B cell (primary cell): ENCODE data around the gene SLC19A1. TPM values are rescaled to one million over a fixed set of nuclear protein-coding genes. Genes with fewer than 3 reads are reported as not detected.

Source experiments
- ATAC-seq: fragments of 200-7000 bp; cut with Tn5 transposase; one replicate; pipeline ENCODE4 v1.10.0; 2021; ENCODE audit warnings: low read depth, mild to moderate bottlenecking, moderate number of reproducible peaks, moderate library complexity
- CTCF ChIA-PET: fragments of 350-600 bp; sonication (Branson Sonifier 250); formaldehyde crosslinking; loops from one replicate; lab custom pipeline; 2021; ENCODE audit warnings: antibody characterized with exemption, inconsistent platforms; lab: Charles Lee
- POLR2A ChIA-PET: fragments of 350-600 bp; sonication (Branson Sonifier 250); formaldehyde crosslinking; loops from one replicate; lab custom pipeline; 2021; ENCODE audit warnings: antibody characterized with exemption; lab: Charles Lee
- DNase-seq: peaks from one replicate; pipeline ENCODE4 v3.0.0; 2013
- H2AFZ ChIP-seq: 2 replicates; pipeline ENCODE4 v1.6.1; 2012; ENCODE audit warnings: mild to moderate bottlenecking, low read depth, low read length; ENCODE audit not compliant: insufficient read depth, poor library complexity, severe bottlenecking
- H3K27ac ChIP-seq, 2 donors: 1 replicate in 1 of 2; 2 replicates in 1 of 2; pipeline ENCODE4 v1.5.1; 2012 to 2013; ENCODE audit warnings: low read length in 2 of 2, mild to moderate bottlenecking in 2 of 2, moderate library complexity in 1 of 2
- H3K27me3 ChIP-seq, 4 experiments: fragments of 200-600 bp in 1 of 4; sonication (generic) in 1 of 4; replicated peaks in 1 of 4; 1 replicate in 2 of 4; 2 replicates in 2 of 4; pipeline versions ENCODE4 v1.6.1 to v1.7.0; 2013 to 2016; ENCODE audit warnings: low read length in 3 of 4, mild to moderate bottlenecking in 2 of 4, mixed read lengths in 1 of 4, moderate library complexity in 1 of 4; ENCODE audit not compliant: insufficient read depth in 4 of 4, control insufficient read depth in 3 of 4; ENCODE audit errors: control extremely low read depth in 1 of 4
- H3K36me3 ChIP-seq, 2 experiments: replicated peaks in 1 of 2; 1 replicate in 1 of 2; 2 replicates in 1 of 2; pipeline versions ENCODE4 v1.6.1 to v1.7.1; 2013; ENCODE audit warnings: low read length in 1 of 2; ENCODE audit not compliant: insufficient read depth in 2 of 2, control insufficient read depth in 1 of 2; ENCODE audit errors: control extremely low read depth in 1 of 2, extremely low read depth in 1 of 2
- H3K4me1 ChIP-seq, 2 donors: fragments of 200-600 bp in 1 of 2; sonication (generic) in 1 of 2; 1 replicate in 1 of 2; 2 replicates in 1 of 2; pipeline versions ENCODE4 v1.5.1 to v1.6.1; 2013 to 2017; ENCODE audit warnings: low read length in 2 of 2; ENCODE audit not compliant: control insufficient read depth in 2 of 2, insufficient read depth in 2 of 2
- H3K4me2 ChIP-seq: replicated peaks from 2 replicates; pipeline ENCODE3; 2012; ENCODE audit warnings: mild to moderate bottlenecking, low read depth, low read length; ENCODE audit not compliant: poor library complexity, severe bottlenecking
- H3K4me3 ChIP-seq, 5 experiments: fragments of 200-600 bp in 1 of 5; sonication (generic) in 1 of 5; 1 replicate in 3 of 5; 2 replicates in 2 of 5; pipeline versions ENCODE4 v1.5.1 to v1.7.0; 2011 to 2016; ENCODE audit warnings: low read length in 4 of 5, mild to moderate bottlenecking in 4 of 5, low read depth in 2 of 5, control low read depth in 1 of 5, moderate library complexity in 1 of 5; ENCODE audit not compliant: insufficient read depth in 1 of 5; ENCODE audit errors: control extremely low read depth in 1 of 5, extremely low read depth in 1 of 5
- H3K79me2 ChIP-seq: fragments of 200-600 bp; sonication (generic); one replicate; pipeline ENCODE4 v1.6.0; 2016; ENCODE audit warnings: low read length; ENCODE audit not compliant: control insufficient read depth, insufficient read depth
- H3K9ac ChIP-seq: fragments of 200-600 bp; sonication (generic); 2 replicates; pipeline ENCODE4 v1.6.1; 2017; ENCODE audit warnings: mild to moderate bottlenecking, low read length, moderate library complexity
- H3K9me3 ChIP-seq, 3 donors: one replicate each; pipeline versions ENCODE4 v1.6.1 to v1.7.1; 2013; ENCODE audit warnings: low read length in 2 of 3; ENCODE audit not compliant: control insufficient read depth in 2 of 3, insufficient read depth in 1 of 3; ENCODE audit errors: control extremely low read depth in 1 of 3
- H4K20me1 ChIP-seq: 2 replicates; pipeline ENCODE4 v1.6.0; 2012; ENCODE audit warnings: mild to moderate bottlenecking, low read length; ENCODE audit not compliant: insufficient read depth, control insufficient read depth, poor library complexity, severe bottlenecking
- H3K27ac Mint-ChIP-seq: one replicate; pipeline ENCODE4 v1.8.0; 2021; ENCODE audit warnings: mixed read lengths
- H3K27me3 Mint-ChIP-seq: one replicate; pipeline ENCODE4 v1.8.0; 2021; ENCODE audit warnings: mixed read lengths
- H3K4me1 Mint-ChIP-seq: one replicate; pipeline ENCODE4 v1.8.0; 2021; ENCODE audit warnings: mixed read lengths
- H3K4me3 Mint-ChIP-seq: one replicate; pipeline ENCODE4 v1.8.0; 2021; ENCODE audit warnings: mixed read lengths
- H3K9me3 Mint-ChIP-seq: one replicate; pipeline ENCODE4 v1.8.0; 2022; ENCODE audit warnings: mixed read lengths; ENCODE audit not compliant: insufficient read depth
- EZH2 ChIP-seq: IDR thresholded peaks from 2 replicates; pipeline ENCODE4 v1.6.1; 2012; ENCODE audit warnings: borderline replicate concordance, low read depth, mild to moderate bottlenecking, moderate library complexity, low read length; ENCODE audit not compliant: insufficient read depth, poor library complexity, severe bottlenecking
- WGBS: methylation state at CpG from one replicate; pipeline ENCODE4 v1.1.5; 2013; ENCODE audit warnings: missing lambda C conversion rate; ENCODE audit not compliant: insufficient coverage; 5-methylcytosine and 5-hydroxymethylcytosine counted together
- intact Hi-C: fragments of 100-400 bp; cut with micrococcal nuclease; formaldehyde crosslinking; loops from one replicate; pipeline ENCODE4 v1.10.0; 2022
- polyA plus RNA-seq: library from polyadenylated mRNA; depleted of rRNA; stranded (reverse); fragments of >200 nt; gene quantifications from 2 replicates; pipeline ENCODE4 v1.2.3, GENCODE V29; 2012
- total RNA-seq, 2 donors: library from RNA; stranded (reverse); fragments of 120-200 nt in 1 of 2; gene quantifications; 1 replicate in 1 of 2; 2 replicates in 1 of 2; pipeline versions ENCODE4 v1.2.3 to v1.2.4, GENCODE V29; 2013 to 2022
- TF ChIP-seq, protein P1 (sequence below): fragments of 200-600 bp; IDR thresholded peaks from one replicate; pipeline ENCODE4 v1.8.0; 2022; ENCODE audit warnings: antibody characterized with exemption, mild to moderate bottlenecking

SLC19A1 gene
- total and polyA plus RNA-seq, 2 donors (not counting 1 experiment from before 2014, with no cell fraction given) = 8.7 to 10.1 TPM

DNA sequence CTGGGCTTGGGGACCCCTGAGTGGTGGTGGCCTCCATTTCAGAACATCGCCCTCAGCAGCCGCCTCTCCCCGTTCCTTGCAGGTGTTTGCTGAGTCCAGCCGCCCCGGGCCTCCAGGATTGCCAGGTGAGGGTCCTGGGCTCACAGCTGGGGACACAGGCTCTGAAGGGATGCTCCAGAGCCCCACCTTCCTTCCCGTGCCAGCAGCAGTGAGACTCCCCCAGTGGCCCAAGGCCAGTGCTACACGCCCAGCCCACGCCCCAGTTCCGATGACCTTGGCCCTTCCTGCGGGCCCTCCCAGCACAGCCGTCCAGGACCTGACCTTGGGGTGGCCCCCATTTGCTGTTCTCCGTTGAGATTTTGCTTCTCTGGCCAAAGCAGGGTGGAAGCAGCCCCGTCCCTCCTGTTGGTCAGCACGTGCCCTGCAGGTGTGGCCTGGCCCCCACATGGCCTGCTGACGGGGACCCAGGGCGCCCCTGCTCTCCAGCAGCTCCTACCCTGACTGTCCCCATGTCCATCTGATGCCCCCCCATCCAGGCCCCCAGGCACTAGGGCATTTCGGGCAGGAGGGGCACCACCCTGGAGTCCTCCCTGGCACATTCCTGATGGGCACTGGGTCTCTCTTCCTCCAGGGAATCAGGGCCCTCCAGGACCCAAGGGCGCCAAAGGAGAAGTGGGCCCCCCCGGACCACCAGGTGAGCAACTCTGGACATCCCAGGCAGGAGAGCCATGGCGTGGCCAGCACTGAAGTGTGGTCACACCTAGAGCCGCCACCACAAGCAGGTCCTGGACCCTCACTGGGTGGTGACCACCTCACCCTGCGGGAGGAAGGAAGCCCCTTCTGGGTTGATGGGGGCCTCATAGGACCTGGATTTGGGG lies 45.0 kb downstream of the SLC19A1 start:
- Histone ChIP-seq H3K4me3 (no peak overlapping the region), H3K4me1 (no peaks in the 10 kb centered on the region), H3K4me2 (no peak overlapping the region), H3K79me2 (no peaks in the 10 kb centered on the region), H3K9me3 (no peaks in the 10 kb centered on the region), H2AFZ (no peak overlapping the region), H3K9ac (no peak overlapping the region), H3K36me3 (no peaks in the 10 kb centered on the region), H3K27ac (no peak overlapping the region), H3K27me3 (peaks cover 0 to 3% (median 0%) of the 10 kb centered on the region in 4 experiments), H4K20me1 (no peaks in the 10 kb centered on the region)
- intact Hi-C loops = no loop called here
- peaks cover 4% of the 10 kb centered on the region for H3K27me3 Mint-ChIP-seq
- H3K4me3 Mint-ChIP-seq = no peak overlapping the region
- H3K9me3 Mint-ChIP-seq = no peaks in the 10 kb centered on the region
- ChIA-PET POLR2A (no interaction called here), CTCF (no interaction called here)
- no peaks in the 10 kb centered on the region for H3K4me1 Mint-ChIP-seq
- WGBS = 96% methylated on average over 22 of the region's 22 CpGs
- no peak overlapping the region for H3K27ac Mint-ChIP-seq
- no peak for TF ChIP-seq EZH2
- TF ChIP-seq, protein P1, sequence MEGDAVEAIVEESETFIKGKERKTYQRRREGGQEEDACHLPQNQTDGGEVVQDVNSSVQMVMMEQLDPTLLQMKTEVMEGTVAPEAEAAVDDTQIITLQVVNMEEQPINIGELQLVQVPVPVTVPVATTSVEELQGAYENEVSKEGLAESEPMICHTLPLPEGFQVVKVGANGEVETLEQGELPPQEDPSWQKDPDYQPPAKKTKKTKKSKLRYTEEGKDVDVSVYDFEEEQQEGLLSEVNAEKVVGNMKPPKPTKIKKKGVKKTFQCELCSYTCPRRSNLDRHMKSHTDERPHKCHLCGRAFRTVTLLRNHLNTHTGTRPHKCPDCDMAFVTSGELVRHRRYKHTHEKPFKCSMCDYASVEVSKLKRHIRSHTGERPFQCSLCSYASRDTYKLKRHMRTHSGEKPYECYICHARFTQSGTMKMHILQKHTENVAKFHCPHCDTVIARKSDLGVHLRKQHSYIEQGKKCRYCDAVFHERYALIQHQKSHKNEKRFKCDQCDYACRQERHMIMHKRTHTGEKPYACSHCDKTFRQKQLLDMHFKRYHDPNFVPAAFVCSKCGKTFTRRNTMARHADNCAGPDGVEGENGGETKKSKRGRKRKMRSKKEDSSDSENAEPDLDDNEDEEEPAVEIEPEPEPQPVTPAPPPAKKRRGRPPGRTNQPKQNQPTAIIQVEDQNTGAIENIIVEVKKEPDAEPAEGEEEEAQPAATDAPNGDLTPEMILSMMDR = no peak
- no peak for DNase-seq
- no peak for ATAC-seq
